Urinary bladder (tissue), 4 donors: ENCODE data around the gene SNRNP25. TPM values are rescaled to one million over a fixed set of nuclear protein-coding genes. Genes with fewer than 3 reads are reported as not detected.
A peak's percentile ranks its signal among the peaks of the same experiment; 100 is the strongest.

ENCODE experiments used
- DNase-seq: peaks from one replicate; pipeline ENCODE4 v3.0.0-alpha.2; 2015; ENCODE audit errors: extremely low spot score
- H3K27ac ChIP-seq: one replicate; pipeline ENCODE4 v1.5.1; 2013; ENCODE audit warnings: low read depth, mild to moderate bottlenecking, moderate library complexity
- H3K36me3 ChIP-seq: one replicate; pipeline ENCODE4 v1.6.1; 2013; ENCODE audit warnings: mild to moderate bottlenecking, moderate library complexity; ENCODE audit not compliant: insufficient read depth
- H3K4me1 ChIP-seq: one replicate; pipeline ENCODE4 v1.6.1; 2013; ENCODE audit warnings: mild to moderate bottlenecking, moderate library complexity; ENCODE audit not compliant: insufficient read depth
- H3K4me3 ChIP-seq: one replicate; pipeline ENCODE4 v1.5.1; 2013; ENCODE audit warnings: low read depth, low read length
- WGBS: extraction: QIAGEN DNeasy Blood & Tissue Kit; methylation state at CpG from one replicate; pipeline ENCODE4 v1.1.7; 2013; 5-methylcytosine and 5-hydroxymethylcytosine counted together
- polyA plus RNA-seq: library from polyadenylated mRNA; stranded (reverse); fragments of 200-250 nt; gene quantifications from one replicate; pipeline ENCODE4 v1.2.3, GENCODE V29; 2013
- small RNA-seq: library from RNA; depleted of rRNA; stranded (forward); fragments of <200 nt; gene quantifications from one replicate; pipeline ENCODE3, GENCODE V24; 2014
- total RNA-seq: library from RNA; depleted of rRNA; stranded (reverse); fragments of >200 nt; gene quantifications from one replicate; pipeline ENCODE4 v1.2.3, GENCODE V29; 2014
- donor health status: healthy with polysubstance abuse.
- donor health status: healthy.

The SNRNP25 gene
- total and polyA plus RNA-seq, 2 donors, result 9.5 to 29.5 TPM

DNA sequence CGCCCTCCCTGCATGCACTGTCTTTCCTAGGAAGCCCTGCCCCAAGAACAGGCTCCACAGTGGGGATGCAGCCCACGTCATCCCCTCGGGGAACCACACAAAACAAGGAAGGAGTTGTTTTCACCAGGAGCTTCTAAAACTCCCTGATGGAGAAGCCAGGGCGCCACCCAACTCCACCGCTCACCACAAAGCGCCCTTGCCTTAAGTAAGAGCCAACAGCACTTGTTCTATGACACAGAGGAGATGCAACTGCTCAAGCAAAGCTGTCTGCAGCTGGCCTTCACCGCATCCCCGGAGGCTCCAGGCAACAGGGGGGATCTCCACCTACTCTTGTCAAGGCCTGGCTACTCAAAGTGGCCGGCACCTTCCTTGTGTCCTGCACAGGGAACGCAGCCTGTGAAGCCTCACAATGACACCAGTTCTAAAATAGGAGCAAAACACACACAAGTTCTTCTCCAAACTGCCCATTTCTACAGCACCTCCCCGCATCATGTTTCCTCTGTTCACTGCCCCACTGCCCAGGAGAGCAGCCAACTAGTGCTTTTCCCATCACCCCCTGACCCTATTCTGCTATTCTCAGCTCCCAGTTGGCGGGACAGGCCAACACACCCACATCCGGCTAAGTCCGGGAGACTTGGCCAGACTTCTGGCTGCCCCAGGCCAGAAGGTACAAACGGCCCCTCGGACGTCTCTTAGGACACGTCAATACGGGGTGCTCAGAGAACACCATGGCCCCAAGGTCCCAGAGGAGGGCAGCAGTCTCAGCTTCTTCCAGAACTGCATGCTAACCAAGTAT is 48.6 kb downstream of the SNRNP25 start:
- Histone ChIP-seq H3K27ac (no peak overlapping the region), H3K4me3 (no peak overlapping the region), H3K36me3 (no peaks in the 10 kb centered on the region), H3K4me1 (no peaks in the 10 kb centered on the region)
- 62% methylated on average over 19 of the region's 19 CpGs for WGBS
- no peak for DNase-seq

GRCh38 chr16:104355-104754 is 50.7 kb downstream of the SNRNP25 start:
- Histone ChIP-seq H3K4me1 (no peaks in the 10 kb centered on the region), H3K27ac (no peak overlapping the region), H3K4me3 (no peak overlapping the region), H3K36me3 (no peaks in the 10 kb centered on the region)
- no peak for DNase-seq
- WGBS, result 92% methylated on average over 5 of the region's 5 CpGs

DNA sequence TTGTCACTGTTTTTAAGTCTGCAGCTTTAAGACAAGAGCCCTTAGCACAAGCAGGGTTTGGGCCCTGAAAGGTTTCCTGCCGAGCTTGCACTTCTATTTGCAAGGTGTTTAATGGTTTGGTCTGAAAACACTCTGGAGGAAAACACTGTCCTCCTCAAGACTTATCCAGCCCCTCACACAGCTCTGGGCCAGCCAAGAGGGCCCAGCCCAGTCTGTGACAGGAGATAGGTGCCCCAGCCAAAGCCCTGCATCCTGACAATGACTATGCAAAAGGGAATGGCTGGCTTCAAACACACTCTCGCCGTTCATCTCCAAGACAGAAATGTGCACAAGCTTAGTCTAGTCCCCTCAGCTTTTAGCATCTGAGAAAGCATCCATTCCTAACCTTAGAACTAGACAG is 51.3 kb downstream of the SNRNP25 start:
- WGBS, result 81% methylated on average over 3 of the region's 3 CpGs
- no peak overlapping the region for H3K4me3 ChIP-seq
- H3K27ac ChIP-seq, result no peak overlapping the region
- H3K36me3 ChIP-seq, result no peaks in the 10 kb centered on the region
- no peak for DNase-seq
- no peaks in the 10 kb centered on the region for H3K4me1 ChIP-seq

GRCh38 chr16:105521-105920 is 51.9 kb downstream of the SNRNP25 start:
- no peak overlapping the region for H3K4me3 ChIP-seq
- WGBS, result 93% methylated on average over 6 of the region's 6 CpGs
- no peak overlapping the region for H3K27ac ChIP-seq
- H3K4me1 ChIP-seq, result no peaks in the 10 kb centered on the region
- DNase-seq, result no peak
- H3K36me3 ChIP-seq, result no peaks in the 10 kb centered on the region

GRCh38 chr16:106623-107324 is 53.1 kb downstream of the SNRNP25 start:
- no peaks in the 10 kb centered on the region for H3K4me1 ChIP-seq
- no peaks in the 10 kb centered on the region for H3K36me3 ChIP-seq
- H3K27ac ChIP-seq, result no peak overlapping the region
- WGBS, result 26% methylated on average over 6 of the region's 6 CpGs
- peak; percentile 65 for DNase-seq
- H3K4me3 ChIP-seq, result no peak overlapping the region

Small RNAs within 50 kb of the gene (small RNA-seq; reads per million reads assigned to genes)
- not detected for gene MIR6859-4
- not detected for gene Z69720.2

Other genes starting within 250 kb of the SNRNP25 start
- gene POLR3K, start 220 bp upstream of the SNRNP25 start, total RNA-seq, result 3.4 TPM
- 16.8 TPM for gene POLR3K, start 220 bp upstream of the SNRNP25 start, polyA plus RNA-seq
- gene RHBDF1, start 18.8 kb downstream of the SNRNP25 start, total RNA-seq, result 34.7 TPM
- 50.3 TPM for gene RHBDF1, start 18.8 kb downstream of the SNRNP25 start, polyA plus RNA-seq
- gene MPG, start 24.4 kb downstream of the SNRNP25 start, total RNA-seq, result 58.8 TPM
- 89.6 TPM for gene MPG, start 24.4 kb downstream of the SNRNP25 start, polyA plus RNA-seq
- 9.7 TPM for gene NPRL3, start 84.8 kb downstream of the SNRNP25 start, total RNA-seq
- gene NPRL3, start 84.8 kb downstream of the SNRNP25 start, polyA plus RNA-seq, result 25.5 TPM
- 0.85 TPM for gene HBZ, start 98.8 kb downstream of the SNRNP25 start, total RNA-seq
- 0.47 TPM for gene HBZ, start 98.8 kb downstream of the SNRNP25 start, polyA plus RNA-seq
- gene HBM, start 112.2 kb downstream of the SNRNP25 start, total RNA-seq, result 14.8 TPM
- not detected for gene HBM, start 112.2 kb downstream of the SNRNP25 start, polyA plus RNA-seq
- 648 TPM for gene HBA2, start 119.0 kb downstream of the SNRNP25 start, total RNA-seq
- gene HBA2, start 119.0 kb downstream of the SNRNP25 start, polyA plus RNA-seq, result 22.6 TPM
- 472 TPM for gene HBA1, start 122.9 kb downstream of the SNRNP25 start, total RNA-seq
- 9.7 TPM for gene HBA1, start 122.9 kb downstream of the SNRNP25 start, polyA plus RNA-seq
- not detected for gene HBQ1, start 126.6 kb downstream of the SNRNP25 start, total RNA-seq
- gene HBQ1, start 126.6 kb downstream of the SNRNP25 start, polyA plus RNA-seq, result not detected
- 112 TPM for gene LUC7L, start 175.6 kb downstream of the SNRNP25 start, total RNA-seq
- 47.0 TPM for gene LUC7L, start 175.6 kb downstream of the SNRNP25 start, polyA plus RNA-seq
- gene FAM234A, start 181.0 kb downstream of the SNRNP25 start, total RNA-seq, result 38.8 TPM
- gene FAM234A, start 181.0 kb downstream of the SNRNP25 start, polyA plus RNA-seq, result 115 TPM
- 2.4 TPM for gene RGS11, start 222.1 kb downstream of the SNRNP25 start, total RNA-seq
- gene RGS11, start 222.1 kb downstream of the SNRNP25 start, polyA plus RNA-seq, result 6.9 TPM
- 2.3 TPM for gene ARHGDIG, start 226.8 kb downstream of the SNRNP25 start, total RNA-seq
- 0.95 TPM for gene ARHGDIG, start 226.8 kb downstream of the SNRNP25 start, polyA plus RNA-seq
- 1.1 TPM for gene PDIA2, start 229.3 kb downstream of the SNRNP25 start, total RNA-seq
- gene PDIA2, start 229.3 kb downstream of the SNRNP25 start, polyA plus RNA-seq, result 0.19 TPM